Osteoblast (primary cell): ENCODE measurements around the gene PPHLN1. TPM values are rescaled to one million over a fixed set of nuclear protein-coding genes. Genes with fewer than 3 reads are reported as not detected.

Experiments
- DNase-seq: peaks from one replicate; pipeline ENCODE4 v3.0.0; 2011; ENCODE audit warnings: low spot score, mixed read lengths; ENCODE audit not compliant: insufficient read length; ENCODE audit errors: missing footprints
- H2AFZ ChIP-seq: 2 replicates; pipeline ENCODE4 v1.6.0; 2011; ENCODE audit warnings: mild to moderate bottlenecking, low read length
- H3K27ac ChIP-seq: 2 replicates; pipeline ENCODE4 v1.5.1; 2011; ENCODE audit warnings: mild to moderate bottlenecking, low read depth, low read length, moderate library complexity
- H3K27me3 ChIP-seq: 2 replicates; pipeline ENCODE4 v1.6.0; 2012; ENCODE audit warnings: mild to moderate bottlenecking, control low read depth, inconsistent platforms, low read length, moderate library complexity; ENCODE audit not compliant: insufficient read depth
- H3K36me3 ChIP-seq: 2 replicates; pipeline ENCODE4 v1.5.1; 2011; ENCODE audit warnings: mild to moderate bottlenecking, low read length, control low read depth, moderate library complexity; ENCODE audit not compliant: insufficient read depth
- H3K4me1 ChIP-seq: 2 replicates; pipeline ENCODE4 v1.5.1; 2011; ENCODE audit warnings: mild to moderate bottlenecking, low read length, control low read depth, moderate library complexity; ENCODE audit not compliant: insufficient read depth
- H3K4me2 ChIP-seq: 2 replicates; pipeline ENCODE4 v1.6.0; 2011; ENCODE audit warnings: mild to moderate bottlenecking, low read length; ENCODE audit not compliant: insufficient read depth
- H3K4me3 ChIP-seq: fragments of 200-600 bp; sonication (generic); 3 replicates; pipeline ENCODE4 v1.5.1; 2012; ENCODE audit warnings: mild to moderate bottlenecking, low read length, inconsistent platforms; ENCODE audit not compliant: insufficient read depth
- H3K79me2 ChIP-seq: 2 replicates; pipeline ENCODE4 v1.6.0; 2012; ENCODE audit warnings: mild to moderate bottlenecking, low read length, control low read depth, inconsistent platforms; ENCODE audit not compliant: insufficient read depth
- H3K9me3 ChIP-seq: 2 replicates; pipeline ENCODE4 v1.5.1; 2011; ENCODE audit warnings: low read depth, low read length, control low read depth
- H4K20me1 ChIP-seq: 2 replicates; pipeline ENCODE4 v1.6.0; 2012; ENCODE audit warnings: mild to moderate bottlenecking, low read length, control low read depth; ENCODE audit not compliant: insufficient read depth
- CTCF ChIP-seq: IDR thresholded peaks from 2 replicates; pipeline ENCODE4 v1.5.1; 2011; ENCODE audit warnings: mild to moderate bottlenecking, low read depth, low read length, moderate library complexity; ENCODE audit errors: extremely low read depth
- total RNA-seq: library from RNA; depleted of rRNA; stranded (reverse); fragments of >200 nt; gene quantifications from 2 replicates; pipeline ENCODE4 v1.2.3, GENCODE V29; 2012

PPHLN1 gene
- total RNA-seq, 1 donor, result 70.9 TPM

- Histone ChIP-seq H3K27ac (no peak overlapping the region), H3K79me2 (no peaks in the 10 kb centered on the region), H3K4me3 (no peak overlapping the region), H3K4me2 (no peak overlapping the region), H4K20me1 (no peaks in the 10 kb centered on the region), H3K4me1 (no peaks in the 10 kb centered on the region), H3K36me3 (no peaks in the 10 kb centered on the region), H3K9me3 (no peaks in the 10 kb centered on the region), H3K27me3 (no peaks in the 10 kb centered on the region), H2AFZ (no peak overlapping the region)
- DNase-seq, result peak; percentile 92
- no peak for TF ChIP-seq CTCF
Measured at GRCh38 chr12:42284876-42285275, 41.1 kb upstream of the PPHLN1 start.

GRCh38 chr12:42285431-42285830 lies 40.5 kb upstream of the PPHLN1 start:
- H3K9me3 ChIP-seq, result no peaks in the 10 kb centered on the region
- no peaks in the 10 kb centered on the region for H4K20me1 ChIP-seq
- no peak for TF ChIP-seq CTCF

GRCh38 chr12:42286741-42287140 lies 39.2 kb upstream of the PPHLN1 start:
- no peak overlapping the region for H2AFZ ChIP-seq
- TF ChIP-seq CTCF, result no peak
- no peaks in the 10 kb centered on the region for H4K20me1 ChIP-seq
- H3K4me1 ChIP-seq, result no peaks in the 10 kb centered on the region
- no peak overlapping the region for H3K4me3 ChIP-seq
- H3K79me2 ChIP-seq, result no peaks in the 10 kb centered on the region
- no peaks in the 10 kb centered on the region for H3K9me3 ChIP-seq
- H3K36me3 ChIP-seq, result no peaks in the 10 kb centered on the region
- no peak overlapping the region for H3K4me2 ChIP-seq
- no peak overlapping the region for H3K27ac ChIP-seq
- DNase-seq, result no peak
- no peaks in the 10 kb centered on the region for H3K27me3 ChIP-seq

More at GRCh38 chr12:42285431-42285830, 40.5 kb upstream of the PPHLN1 start:
- Histone ChIP-seq H3K4me3 (no peak overlapping the region), H3K4me2 (no peak overlapping the region), H3K27me3 (no peaks in the 10 kb centered on the region), H2AFZ (no peak overlapping the region), H3K27ac (no peak overlapping the region), H3K36me3 (no peaks in the 10 kb centered on the region), H3K79me2 (no peaks in the 10 kb centered on the region), H3K4me1 (no peaks in the 10 kb centered on the region)
- DNase-seq, result no peak

GRCh38 chr12:42288544-42288943 lies 37.4 kb upstream of the PPHLN1 start:
- Histone ChIP-seq H3K27me3 (no peaks in the 10 kb centered on the region), H3K4me2 (no peak overlapping the region), H3K36me3 (no peaks in the 10 kb centered on the region), H3K79me2 (no peaks in the 10 kb centered on the region), H2AFZ (no peak overlapping the region), H3K27ac (no peak overlapping the region), H3K4me3 (no peak overlapping the region), H3K4me1 (no peaks in the 10 kb centered on the region), H4K20me1 (no peaks in the 10 kb centered on the region), H3K9me3 (no peaks in the 10 kb centered on the region)
- TF ChIP-seq CTCF, result no peak
- no peak for DNase-seq
